IPS DF 4.7 (cell line): ENCODE data around the gene SLC9C1.

ENCODE experiments used
- DNase-seq: peaks from one replicate; pipeline ENCODE4 v3.0.0-alpha.2; 2013; ENCODE audit warnings: low spot score; ENCODE audit errors: extremely low read depth

SLC9C1 gene

DNA sequence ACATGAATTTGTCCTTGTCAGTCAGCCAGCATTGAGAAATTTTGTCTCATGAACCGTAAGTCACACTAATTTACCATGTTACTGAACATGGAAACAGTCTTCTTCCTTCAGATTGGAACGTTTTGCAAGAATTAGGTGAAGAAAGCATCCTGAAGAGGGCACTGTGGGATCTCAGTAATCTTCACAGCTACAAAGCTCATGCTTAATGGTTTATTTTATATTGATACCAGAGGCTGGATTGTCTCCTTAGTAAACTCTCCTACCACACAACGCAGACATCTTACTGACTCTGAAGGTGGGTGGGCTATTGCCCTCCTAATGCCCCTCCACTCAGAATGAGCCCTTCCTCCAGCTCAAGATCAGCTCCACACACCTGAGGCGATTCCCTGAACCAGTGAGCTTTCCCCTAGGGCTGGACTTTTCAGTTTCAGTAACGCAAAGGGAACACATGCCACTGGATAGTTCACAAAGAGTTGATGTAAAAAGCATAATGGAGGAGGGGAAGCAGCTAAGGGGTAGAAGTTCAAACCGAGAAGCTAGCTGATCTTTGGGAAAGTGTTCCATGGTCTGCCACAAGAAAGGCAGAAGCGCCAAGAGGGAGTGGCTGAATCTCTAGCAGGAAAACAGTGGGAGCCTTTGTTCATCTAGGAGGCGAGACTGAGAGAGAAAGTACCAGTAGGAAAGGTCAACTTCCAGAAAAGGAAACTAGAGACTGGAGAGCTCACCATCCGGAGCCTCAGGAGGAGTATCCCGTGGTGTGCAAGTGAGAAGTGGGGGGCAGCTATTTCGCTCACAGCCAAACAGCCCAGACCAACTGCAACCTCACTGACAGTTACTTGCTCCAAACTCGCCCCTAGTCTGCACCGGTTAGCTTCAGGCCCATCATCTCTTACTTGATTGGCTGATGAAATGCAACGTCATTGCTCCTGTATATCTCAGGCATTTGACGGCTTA is at the start of gene SLC9C1:
SLC9C1 (minus strand) TSS at position 849 of the 954 bp plus-strand sequence. CDS start 7,425 bp downstream, outside the sequence.
- no peak for DNase-seq

DNA sequence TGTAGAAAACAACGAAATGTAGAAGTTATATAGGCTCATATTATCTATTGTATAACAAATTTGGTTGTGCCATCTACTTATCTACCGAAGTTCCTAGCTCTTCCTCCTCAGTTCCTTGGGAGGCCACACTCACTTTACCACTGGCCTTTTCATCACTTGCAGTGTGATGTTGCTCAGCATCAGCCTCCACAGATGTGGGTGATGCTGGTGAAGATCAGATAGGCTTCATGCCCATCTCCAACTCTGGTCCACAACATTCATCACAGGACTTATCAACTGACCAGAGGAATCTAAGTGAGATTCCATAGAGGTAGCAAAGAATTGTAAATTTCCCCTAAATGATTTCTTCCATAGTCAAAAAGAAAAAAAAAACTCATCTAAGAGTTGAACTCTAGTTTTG is 47.4 kb upstream of the SLC9C1 start:
- DNase-seq, result no peak

DNA sequence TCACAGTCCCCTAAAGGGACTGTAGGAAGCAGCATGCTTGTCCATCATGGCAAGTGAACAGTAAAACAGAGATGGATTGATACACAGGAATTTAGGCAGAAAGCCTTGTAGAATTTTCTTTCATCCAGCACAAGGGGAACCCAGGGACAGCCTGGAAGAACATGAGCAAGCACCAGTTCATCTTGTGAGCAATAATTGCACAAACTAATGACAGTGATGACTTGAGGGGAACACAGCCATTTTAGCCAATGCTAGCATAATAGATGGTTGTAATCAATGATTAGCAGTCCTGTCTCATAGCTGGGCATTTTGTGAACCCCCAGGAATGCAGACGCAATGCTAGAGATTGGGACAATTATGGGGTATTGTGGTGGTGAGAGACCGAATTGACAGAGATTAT is 45.6 kb upstream of the SLC9C1 start:
- DNase-seq, result no peak

DNA sequence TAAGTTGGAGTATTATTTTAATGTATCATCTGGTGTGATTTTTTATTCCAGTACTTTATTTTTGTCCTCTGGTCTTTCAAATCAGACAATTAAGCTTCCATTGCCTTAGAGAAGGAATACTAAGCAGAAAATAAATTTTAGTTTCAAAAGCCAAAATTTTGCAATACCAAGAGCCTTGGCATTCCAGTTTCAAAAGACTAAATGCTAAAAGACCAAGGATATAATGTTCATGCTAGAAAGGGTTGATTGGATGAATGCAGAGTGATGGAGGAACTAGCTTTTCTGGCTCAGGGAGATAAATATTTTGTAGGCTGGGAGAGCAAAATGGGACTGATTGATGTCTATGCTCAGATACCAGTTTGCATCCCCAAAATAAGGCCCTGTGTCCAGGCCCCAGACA is 45.1 kb upstream of the SLC9C1 start:
- DNase-seq, result no peak

DNA sequence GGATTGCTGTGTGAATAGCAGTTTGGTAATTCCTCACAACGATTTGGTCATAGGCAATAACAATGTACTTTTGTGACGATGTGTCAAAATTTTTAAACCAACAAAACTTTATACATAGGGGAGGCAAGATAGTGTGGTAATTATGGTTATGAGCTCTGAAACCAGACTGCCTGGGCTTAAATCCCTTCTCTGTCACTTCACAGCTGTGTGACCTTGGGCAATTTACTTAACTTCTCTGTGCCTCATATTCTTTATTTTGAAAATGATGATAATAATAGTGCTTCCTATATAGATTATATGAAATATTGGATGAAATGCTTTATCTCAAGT is 44.7 kb upstream of the SLC9C1 start:
- DNase-seq, result no peak

DNA sequence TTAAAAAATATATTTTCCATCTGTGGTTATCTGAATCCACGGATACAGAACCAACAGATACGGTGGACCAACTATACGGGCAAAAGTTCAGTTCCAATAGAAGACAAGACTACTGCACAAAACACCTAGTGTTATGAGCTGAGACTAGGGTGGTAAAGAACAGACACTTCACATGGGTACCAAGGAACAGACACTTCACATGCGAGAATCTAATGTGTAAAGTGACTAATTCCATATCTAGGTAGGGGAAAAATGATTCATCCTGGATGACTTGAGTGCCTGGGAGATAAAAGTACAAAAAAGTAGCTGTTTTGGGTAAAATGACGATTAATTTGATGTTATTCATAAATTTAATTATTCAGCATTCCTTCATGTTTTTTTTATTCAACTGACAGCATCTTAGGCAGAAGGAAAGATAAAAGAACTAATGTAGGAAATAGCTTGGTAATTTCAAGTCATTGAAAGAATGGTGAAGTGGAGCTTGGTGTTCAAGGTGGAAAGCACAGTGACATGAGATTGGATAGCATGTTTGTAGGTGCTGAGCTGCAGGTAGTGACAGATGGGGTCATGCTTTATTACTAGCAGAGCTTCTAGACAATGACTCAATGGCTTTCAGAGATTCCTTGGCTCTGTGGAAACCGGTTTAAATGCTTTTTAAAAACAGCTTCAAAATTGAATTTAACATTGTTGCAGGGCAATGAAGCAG is 44.2 kb upstream of the SLC9C1 start:
- no peak for DNase-seq

DNA sequence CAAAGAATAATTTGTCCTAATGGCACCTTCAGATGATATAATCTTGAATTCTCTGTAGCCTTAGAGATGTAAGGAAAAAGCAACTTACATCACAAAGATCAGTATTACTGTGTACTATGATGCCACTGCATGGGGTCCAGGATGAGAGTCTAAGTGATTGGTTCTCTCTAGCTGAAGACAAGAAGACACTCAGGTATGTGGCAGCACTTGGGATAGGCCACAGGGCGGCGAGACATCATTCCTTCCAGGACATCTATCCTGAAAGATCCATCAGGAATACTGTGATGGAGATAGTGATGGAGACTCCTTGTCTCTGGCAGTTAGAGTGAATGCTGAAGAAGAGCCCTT is 41.4 kb upstream of the SLC9C1 start:
- DNase-seq, result no peak

DNA sequence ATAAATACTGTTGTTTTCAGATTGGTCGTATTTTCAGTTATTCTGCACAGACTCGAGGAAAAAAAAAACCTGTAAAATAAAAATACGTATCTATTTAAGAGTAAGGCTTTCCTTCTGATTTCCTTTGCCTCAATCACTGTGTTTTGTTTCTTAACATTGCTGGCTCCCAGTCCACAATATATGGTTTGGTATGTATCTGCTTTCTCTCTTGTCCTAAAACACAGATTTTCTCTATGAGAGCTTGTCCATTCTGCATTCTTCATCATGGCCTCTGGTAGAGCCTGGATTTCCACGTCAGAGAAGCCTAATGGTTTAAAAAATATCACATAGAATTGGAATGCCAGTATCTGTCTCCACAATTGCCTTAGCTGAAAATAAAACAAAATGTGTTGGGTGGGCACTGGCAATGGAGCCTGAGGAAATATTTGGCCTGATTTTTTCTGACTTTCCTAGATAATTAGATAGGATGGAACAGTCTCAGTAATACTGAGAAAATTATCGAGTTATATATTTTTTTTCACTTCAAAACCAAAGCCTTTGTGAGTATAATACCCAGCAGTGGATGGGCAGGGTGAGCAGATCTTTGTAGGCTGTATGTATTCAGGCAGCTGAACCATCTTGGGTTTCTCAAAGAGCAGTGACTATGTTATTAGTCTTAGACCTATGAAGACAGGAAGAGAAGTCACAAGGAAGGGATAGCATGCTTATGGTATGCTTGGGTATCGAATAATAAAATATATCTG is 40.8 kb upstream of the SLC9C1 start:
- no peak for DNase-seq

DNA sequence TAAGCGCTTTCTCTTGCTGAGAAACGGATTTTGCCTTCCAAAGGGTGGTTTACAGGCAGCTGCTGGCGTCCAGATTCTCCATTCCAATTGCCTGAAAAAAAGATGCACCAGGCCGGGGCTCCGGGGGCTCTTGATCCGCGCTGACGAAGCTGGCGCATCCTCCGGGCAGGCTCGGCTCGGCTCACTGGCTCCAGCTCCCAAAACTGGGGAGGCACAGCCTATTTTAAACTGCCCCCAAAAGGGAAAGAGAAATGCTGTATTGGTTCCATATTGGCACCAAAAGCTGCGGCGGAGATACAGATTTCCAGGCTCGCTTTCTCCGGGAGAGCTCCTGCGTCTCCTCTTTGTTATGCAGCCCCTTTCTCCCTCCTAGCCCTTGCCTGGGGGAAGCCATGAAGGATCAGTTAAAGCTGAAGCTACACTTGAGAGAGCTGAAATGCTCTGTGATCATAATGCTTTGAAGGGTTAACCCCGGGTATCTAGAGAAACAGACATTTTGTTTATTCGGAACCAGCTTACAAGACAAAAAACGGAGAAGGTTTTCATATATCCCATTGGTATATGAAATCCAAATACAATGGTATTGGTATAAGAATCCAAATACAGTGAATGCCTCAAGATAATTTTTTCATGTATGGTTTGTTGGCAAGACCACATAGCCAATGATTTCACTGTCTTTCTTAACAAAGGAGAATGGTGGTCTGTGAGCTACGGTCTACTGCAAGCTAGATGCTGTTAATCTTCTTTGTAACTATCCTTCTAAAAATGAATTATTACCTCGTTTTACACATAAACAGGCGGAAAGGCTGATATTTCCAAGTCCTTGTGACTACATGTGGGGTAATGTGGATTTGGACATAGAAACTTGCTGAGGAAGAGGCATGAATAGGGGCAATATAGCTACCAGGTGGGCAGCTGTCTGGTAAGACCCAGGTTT is 39.6 kb upstream of the SLC9C1 start:
- DNase-seq, result no peak

DNA sequence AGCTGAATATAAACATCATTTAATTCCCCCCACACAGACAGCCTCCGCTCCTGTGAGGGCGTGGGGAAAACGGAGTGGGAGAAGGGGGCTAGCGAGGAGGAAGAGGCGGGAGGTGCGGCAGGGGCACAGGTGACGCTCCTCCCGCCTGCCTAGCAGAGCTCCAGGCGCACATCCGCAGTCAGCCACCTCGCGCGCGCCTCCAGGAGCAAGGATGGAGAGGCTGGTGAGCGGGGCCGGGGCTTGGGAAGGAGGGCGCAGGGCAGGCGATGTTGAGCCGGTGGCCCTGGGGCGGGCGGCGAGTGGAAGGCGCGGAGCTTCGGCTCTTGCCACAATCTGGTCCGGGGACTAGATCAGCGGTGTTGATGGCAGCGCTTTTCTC is 39.0 kb upstream of the SLC9C1 start, which contains the start of gene CD200:
CD200 (plus strand) TSS at position 155 of the 379 bp plus-strand sequence; CDS start at position 212, 57 bp downstream.
- no peak for DNase-seq

DNA sequence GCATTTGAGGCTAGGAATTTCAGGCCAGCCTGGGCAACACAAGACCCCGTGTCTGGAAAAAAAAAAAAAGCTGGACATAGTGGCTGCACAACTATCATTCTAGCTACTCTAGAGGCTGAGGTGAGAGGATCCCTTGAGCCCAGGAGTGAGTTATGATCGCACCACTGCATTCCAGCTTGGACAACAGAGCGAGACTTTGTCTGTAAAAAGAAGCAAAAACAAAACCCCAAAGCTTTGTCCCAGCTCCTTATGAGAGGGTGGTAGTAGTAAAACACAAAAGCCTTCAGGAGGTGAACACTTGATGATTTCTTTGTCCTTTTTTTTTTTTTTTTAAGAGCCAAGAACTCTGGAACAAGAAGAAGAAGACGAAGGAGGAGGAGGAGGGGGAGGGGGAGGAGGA is 37.8 kb upstream of the SLC9C1 start:
- DNase-seq, result no peak

DNA sequence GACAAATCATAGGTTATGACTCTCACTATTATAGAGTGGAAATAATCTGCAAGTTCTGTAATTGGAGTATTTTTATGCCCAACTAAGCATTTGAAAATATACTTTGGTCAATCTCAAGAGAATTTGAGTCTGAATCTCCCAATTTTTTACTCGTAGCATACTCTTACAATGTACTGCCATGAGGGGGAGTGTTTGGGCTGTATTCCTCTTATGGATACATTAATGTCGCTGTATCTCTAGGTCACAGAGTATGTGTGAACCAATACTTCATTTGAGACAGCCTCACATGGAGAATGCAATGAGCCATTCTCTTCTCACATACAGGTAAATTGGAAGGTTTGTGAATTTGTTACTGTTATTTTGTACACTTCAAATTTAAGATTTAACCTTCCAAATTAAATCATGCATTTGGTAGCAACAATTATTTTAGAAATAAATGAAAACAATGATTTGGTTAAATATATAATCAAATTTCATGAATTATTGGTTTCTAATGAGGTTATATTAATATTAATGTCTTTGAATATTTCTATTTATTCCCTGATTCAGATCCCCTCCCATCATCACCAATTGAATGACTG is 33.4 kb upstream of the SLC9C1 start:
- no peak for DNase-seq

DNA sequence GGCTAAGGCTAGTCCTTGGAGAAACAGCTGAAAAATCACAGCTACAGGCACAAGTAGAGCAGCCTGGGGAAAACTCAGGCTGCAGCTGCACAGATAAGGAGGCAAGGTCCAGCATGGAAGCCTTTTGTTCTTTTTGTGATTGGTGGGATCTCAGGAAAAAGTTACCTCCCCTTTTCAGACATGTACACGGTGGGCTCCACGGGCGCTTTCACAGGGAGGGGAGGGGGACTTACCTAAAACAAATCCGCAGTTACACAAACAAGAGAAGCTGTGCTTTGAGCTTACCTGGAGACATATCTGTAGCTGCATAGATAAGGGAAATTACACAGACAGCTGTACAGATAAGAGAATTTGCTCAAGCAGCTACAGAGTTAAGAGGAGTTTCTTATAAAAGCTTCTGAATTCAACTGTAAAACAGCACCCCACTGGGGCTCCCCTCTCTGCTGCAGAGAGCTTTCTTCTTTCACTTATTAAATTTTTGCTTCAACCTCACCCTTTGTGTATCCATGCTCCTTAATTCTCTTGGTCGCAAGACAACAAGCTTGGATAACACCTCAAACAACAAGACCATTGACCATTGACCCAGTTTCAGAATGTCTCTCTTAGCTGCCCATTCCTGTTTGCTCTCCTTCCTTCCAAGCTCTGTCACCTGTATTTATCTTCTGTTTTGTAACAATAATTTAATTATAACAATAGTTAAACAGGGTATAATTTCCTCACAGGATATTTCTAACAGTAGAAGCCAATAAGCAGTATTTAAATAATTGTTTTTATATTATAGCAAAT is 28.0 kb upstream of the SLC9C1 start:
- DNase-seq, result no peak

DNA sequence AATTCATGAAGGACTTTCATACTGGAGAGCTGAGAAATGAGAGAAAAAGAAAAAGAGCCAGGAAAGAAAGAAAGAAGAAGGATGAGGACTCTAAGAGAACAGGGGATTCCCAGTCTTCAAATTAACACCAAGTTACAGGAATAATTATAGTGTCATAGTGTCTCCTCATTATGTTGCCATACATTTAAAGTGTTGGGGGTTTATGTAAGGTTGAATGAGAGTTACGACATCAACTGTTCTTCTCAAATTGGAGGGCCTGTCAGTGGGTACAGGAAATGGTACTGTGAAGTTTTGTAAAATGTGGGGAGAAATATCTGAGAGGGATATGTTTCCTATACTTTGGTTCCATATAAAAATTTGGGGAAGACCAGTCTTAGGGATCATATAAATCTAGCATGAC is 26.7 kb upstream of the SLC9C1 start:
- no peak for DNase-seq

DNA sequence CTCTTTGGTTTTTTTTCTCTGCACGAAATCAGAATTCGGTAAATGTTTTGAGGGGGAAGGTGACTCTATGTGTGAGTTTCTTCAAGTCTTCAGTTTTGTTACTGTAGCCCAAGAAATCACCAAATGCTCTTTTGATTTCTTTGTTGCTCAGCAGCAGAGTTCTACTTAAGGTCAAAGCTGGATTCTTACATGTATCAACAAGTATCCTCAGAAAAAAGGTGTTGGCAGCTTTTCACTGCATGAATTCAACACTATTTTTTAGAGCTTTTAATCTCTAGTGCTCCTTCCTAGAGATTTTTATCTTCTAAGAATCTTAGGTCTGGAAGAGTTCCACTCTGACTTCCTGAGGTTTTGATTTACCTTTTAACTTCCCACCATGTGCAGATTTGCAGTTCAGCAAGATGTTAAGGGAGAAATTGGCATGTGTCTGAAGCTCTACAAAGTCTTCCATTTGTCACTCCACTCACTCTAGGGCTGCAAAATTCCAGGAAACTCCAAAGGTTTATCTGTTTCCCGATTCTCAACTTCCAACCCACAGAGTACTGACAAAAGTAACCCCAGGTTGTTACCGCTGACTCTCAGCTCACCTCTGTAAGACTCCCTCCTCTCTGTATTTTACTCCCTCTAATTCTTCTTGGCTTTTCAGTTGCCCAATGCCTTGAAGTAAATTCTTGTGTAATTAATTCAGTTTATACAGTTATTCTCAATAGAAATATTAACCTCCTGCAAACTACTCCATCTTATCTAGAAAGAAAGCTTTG is 25.7 kb upstream of the SLC9C1 start:
- no peak for DNase-seq

DNA sequence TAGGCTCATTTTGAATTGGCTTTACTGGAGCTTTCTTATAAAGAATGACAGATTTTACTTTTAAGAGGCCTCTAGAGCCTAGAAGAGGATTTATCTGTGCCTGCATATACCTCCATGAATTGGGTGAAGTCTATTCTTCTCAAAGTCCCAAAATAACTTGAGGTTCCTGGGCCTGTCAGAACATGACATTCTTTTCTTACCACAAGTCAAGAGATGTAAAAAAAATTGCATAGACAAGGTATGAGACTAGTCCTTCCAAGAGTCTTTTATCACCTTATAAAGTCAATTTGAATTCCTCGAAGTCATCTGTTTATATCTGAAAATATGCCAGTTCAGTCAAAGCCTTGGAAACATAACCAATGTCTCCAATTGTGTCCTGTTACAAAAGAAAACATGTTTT is 21.8 kb upstream of the SLC9C1 start:
- DNase-seq, result no peak

DNA sequence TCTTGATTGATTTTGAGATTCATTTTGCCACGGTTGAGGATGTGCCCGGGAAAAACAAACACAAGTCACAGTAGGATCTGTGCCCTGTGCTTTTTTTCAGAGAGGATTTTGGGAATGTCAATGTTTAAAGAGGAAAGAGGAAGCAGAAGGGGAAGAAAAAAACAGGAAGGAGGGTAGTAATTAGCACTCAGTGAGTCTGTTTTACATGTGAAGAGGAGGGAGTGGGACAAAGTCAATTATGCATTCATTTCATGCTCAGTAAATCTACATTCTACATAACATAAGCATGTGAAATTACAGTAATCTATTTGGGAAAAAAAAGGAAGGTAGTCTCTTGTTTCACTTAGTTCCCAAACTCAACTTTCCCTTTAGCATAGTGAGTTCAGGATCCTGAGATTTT is 20.6 kb upstream of the SLC9C1 start:
- DNase-seq, result no peak

DNA sequence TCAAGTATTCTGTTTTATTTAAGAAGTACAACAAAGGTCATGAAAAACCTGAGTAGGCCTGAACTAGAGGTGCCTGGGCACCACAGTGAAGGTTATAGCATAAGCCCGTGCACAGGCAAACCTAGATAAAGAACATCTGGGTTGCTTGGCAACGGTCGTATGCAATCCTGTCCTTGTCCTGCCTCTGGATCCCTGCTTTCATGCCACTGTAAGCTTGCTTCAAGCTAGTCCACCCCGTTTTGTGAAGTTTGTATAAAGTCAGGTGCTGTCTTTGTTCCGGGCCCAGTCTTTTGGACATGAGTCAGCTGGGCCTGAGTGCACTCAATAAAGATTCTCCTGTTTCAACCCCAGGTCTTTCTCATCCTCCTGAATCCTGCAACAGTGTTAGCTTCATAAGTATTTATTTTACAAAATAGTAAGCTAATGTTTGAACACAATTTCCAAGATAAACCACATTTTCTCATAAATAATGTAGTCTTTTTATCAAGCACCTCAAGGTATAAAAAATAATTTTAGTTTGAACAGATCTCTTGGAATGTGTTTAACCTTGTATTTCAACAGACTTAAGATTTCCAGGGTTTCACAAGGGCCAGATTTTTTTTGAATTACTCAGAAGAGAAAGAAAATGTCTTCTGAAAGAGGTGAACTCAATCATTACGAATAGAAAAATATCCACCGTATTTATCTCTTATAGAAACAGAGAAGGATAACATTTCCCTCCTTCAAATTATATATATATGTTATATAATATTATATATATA is 14.3 kb upstream of the SLC9C1 start:
- no peak for DNase-seq
